ENCODE measurements around the gene GCC2. TPM values are rescaled to one million over a fixed set of nuclear protein-coding genes. Genes with fewer than 3 reads are reported as not detected.

The GCC2 gene
- total RNA-seq, 1 donor from 2014 or later: 64.9 TPM

- no peaks in the 10 kb centered on the region for H3K9me3 Mint-ChIP-seq (ENCODE audit: unreplicated experiment)
- peaks cover 6% of the 10 kb centered on the region for H3K27me3 Mint-ChIP-seq (ENCODE audit: unreplicated experiment)
- TF ChIP-seq, protein P1, sequence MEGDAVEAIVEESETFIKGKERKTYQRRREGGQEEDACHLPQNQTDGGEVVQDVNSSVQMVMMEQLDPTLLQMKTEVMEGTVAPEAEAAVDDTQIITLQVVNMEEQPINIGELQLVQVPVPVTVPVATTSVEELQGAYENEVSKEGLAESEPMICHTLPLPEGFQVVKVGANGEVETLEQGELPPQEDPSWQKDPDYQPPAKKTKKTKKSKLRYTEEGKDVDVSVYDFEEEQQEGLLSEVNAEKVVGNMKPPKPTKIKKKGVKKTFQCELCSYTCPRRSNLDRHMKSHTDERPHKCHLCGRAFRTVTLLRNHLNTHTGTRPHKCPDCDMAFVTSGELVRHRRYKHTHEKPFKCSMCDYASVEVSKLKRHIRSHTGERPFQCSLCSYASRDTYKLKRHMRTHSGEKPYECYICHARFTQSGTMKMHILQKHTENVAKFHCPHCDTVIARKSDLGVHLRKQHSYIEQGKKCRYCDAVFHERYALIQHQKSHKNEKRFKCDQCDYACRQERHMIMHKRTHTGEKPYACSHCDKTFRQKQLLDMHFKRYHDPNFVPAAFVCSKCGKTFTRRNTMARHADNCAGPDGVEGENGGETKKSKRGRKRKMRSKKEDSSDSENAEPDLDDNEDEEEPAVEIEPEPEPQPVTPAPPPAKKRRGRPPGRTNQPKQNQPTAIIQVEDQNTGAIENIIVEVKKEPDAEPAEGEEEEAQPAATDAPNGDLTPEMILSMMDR (IDR thresholded peaks at IDR 0.05; ENCODE audit: unreplicated experiment): no peak
- peak overlapping the region; percentile 93 for H3K4me3 Mint-ChIP-seq (ENCODE audit: unreplicated experiment)
- H3K4me1 Mint-ChIP-seq (ENCODE audit: unreplicated experiment): peaks cover 32% of the 10 kb centered on the region
- peaks cover 5% of the 10 kb centered on the region for H3K36me3 Mint-ChIP-seq (ENCODE audit: low read depth, unreplicated experiment)
- DNase-seq (ENCODE audit: low spot score): no peak
- H3K27ac Mint-ChIP-seq (ENCODE audit: unreplicated experiment): no peak overlapping the region
These were observed 87.3 kb downstream of the GCC2 start for GRCh38 chr2:108536133-108536780.

DNA sequence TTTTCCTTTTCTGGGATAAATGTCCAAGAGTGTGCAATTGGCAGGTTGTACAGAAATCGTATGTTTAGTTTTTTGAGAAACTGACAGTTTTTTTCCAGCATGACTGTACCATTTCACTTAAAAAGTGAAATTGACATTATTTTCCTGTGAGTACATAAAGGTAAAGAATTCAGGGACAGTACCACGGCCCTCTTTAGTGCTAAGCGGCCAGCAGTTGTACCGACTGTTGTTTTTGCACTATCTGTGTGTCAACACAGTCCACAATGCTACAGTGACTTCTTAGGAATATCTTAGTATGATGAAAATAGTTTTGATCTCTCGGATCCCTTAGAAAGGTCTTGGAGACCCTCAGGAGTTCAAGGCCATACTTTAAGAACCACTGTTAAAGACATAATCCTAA, 87.9 kb downstream of the GCC2 start:
- Mint-ChIP-seq H3K4me3 (ENCODE audit: unreplicated experiment) (no peak overlapping the region), H3K27ac (ENCODE audit: unreplicated experiment) (no peak overlapping the region), H3K36me3 (ENCODE audit: low read depth, unreplicated experiment) (peaks cover 5% of the 10 kb centered on the region), H3K27me3 (ENCODE audit: unreplicated experiment) (peaks cover 6% of the 10 kb centered on the region), H3K9me3 (ENCODE audit: unreplicated experiment) (no peaks in the 10 kb centered on the region), H3K4me1 (ENCODE audit: unreplicated experiment) (peaks cover 35% of the 10 kb centered on the region)
- no peak for DNase-seq (ENCODE audit: low spot score)
- TF ChIP-seq, protein P1 (IDR thresholded peaks at IDR 0.05; ENCODE audit: unreplicated experiment): no peak

- TF ChIP-seq, protein P1 (IDR thresholded peaks at IDR 0.05; ENCODE audit: unreplicated experiment): no peak
- H3K36me3 Mint-ChIP-seq (ENCODE audit: low read depth, unreplicated experiment): peaks cover 12% of the 10 kb centered on the region
- H3K4me1 Mint-ChIP-seq (ENCODE audit: unreplicated experiment): peaks cover 32% of the 10 kb centered on the region
- H3K27ac Mint-ChIP-seq (ENCODE audit: unreplicated experiment): no peak overlapping the region
- no peaks in the 10 kb centered on the region for H3K9me3 Mint-ChIP-seq (ENCODE audit: unreplicated experiment)
- no peak overlapping the region for H3K4me3 Mint-ChIP-seq (ENCODE audit: unreplicated experiment)
- H3K27me3 Mint-ChIP-seq (ENCODE audit: unreplicated experiment): peaks cover 5% of the 10 kb centered on the region
- DNase-seq (ENCODE audit: low spot score): no peak
These were observed 89.1 kb downstream of the GCC2 start for GRCh38 chr2:108538000-108538625.

DNA sequence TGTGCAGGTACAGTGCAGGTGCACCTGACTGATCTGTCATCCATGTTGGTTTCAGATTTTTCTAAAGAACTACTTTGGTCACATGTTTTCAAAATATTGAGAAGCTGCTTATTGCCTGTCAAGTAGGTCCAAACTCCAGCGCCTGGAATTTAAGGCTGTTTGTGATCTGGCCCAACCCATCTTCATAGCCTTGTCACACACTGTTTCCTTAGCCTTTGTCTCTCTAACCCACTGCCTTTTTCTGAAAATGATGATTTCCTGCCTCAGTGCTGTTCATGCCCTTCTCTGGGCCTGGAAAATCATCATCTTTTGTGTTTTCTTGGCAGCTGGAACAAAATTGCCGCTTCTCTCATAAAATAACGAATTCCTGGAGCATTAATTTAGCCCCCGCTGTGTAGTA, 92.4 kb downstream of the GCC2 start:
- peaks cover 17% of the 10 kb centered on the region for H3K4me1 Mint-ChIP-seq (ENCODE audit: unreplicated experiment)
- H3K9me3 Mint-ChIP-seq (ENCODE audit: unreplicated experiment): no peaks in the 10 kb centered on the region
- DNase-seq (ENCODE audit: low spot score): no peak
- peaks cover 10% of the 10 kb centered on the region for H3K36me3 Mint-ChIP-seq (ENCODE audit: low read depth, unreplicated experiment)
- H3K27ac Mint-ChIP-seq (ENCODE audit: unreplicated experiment): peak overlapping the region; percentile 48
- TF ChIP-seq, protein P1 (IDR thresholded peaks at IDR 0.05; ENCODE audit: unreplicated experiment): no peak
- H3K4me3 Mint-ChIP-seq (ENCODE audit: unreplicated experiment): no peak overlapping the region
- H3K27me3 Mint-ChIP-seq (ENCODE audit: unreplicated experiment): no peaks in the 10 kb centered on the region

- Mint-ChIP-seq H3K27me3 (ENCODE audit: unreplicated experiment) (no peaks in the 10 kb centered on the region), H3K4me3 (ENCODE audit: unreplicated experiment) (no peak overlapping the region), H3K36me3 (ENCODE audit: low read depth, unreplicated experiment) (peaks cover 10% of the 10 kb centered on the region), H3K9me3 (ENCODE audit: unreplicated experiment) (no peaks in the 10 kb centered on the region), H3K27ac (ENCODE audit: unreplicated experiment) (no peak overlapping the region), H3K4me1 (ENCODE audit: unreplicated experiment) (peaks cover 17% of the 10 kb centered on the region)
- no peak for DNase-seq (ENCODE audit: low spot score)
- TF ChIP-seq, protein P1 (IDR thresholded peaks at IDR 0.05; ENCODE audit: unreplicated experiment): no peak
These were observed 93.1 kb downstream of the GCC2 start for GRCh38 chr2:108542071-108542470.
